Gastroesophageal sphincter (tissue), 3 donors: Measurements from ENCODE around the gene SIVA1.

ENCODE experiments used
- POLR2AphosphoS5 ChIP-seq: sonication (generic); formaldehyde crosslinking; IDR thresholded peaks from one replicate; pipeline ENCODE4 v1.6.1; 2017; ENCODE audit warnings: antibody characterized with exemption
- TF ChIP-seq, protein P1 (sequence below), 4 experiments: fragments of 200-600 bp in 2 of 4; fragments of 450-650 bp in 2 of 4; sonication (generic) in 1 of 4; IDR thresholded peaks; one replicate each; pipeline ENCODE4 v1.5.1; 2017 to 2019; ENCODE audit warnings: antibody characterized with exemption in 4 of 4, mild to moderate bottlenecking in 2 of 4, moderate library complexity in 2 of 4

DNA sequence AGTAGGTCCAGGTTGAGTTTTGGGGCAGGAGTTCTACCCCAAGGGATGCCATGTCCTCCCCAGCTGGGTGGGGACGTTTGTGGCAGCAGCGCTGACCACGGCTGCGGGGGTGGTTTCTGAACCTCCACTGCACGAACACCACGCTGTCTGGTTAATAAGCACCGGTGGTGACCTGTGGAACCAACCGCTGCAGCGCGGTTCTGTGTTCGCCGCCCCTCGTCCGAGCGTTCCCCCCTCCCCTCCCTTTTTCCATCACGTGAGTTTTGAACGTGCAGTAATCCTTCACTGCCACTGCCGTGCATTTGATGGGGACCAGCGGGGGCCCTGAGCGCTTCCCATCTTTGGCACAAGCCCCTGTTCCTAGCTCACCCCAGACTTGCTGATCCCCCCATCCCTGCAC is 35.3 kb upstream of the SIVA1 start:
- TF ChIP-seq, protein P1, sequence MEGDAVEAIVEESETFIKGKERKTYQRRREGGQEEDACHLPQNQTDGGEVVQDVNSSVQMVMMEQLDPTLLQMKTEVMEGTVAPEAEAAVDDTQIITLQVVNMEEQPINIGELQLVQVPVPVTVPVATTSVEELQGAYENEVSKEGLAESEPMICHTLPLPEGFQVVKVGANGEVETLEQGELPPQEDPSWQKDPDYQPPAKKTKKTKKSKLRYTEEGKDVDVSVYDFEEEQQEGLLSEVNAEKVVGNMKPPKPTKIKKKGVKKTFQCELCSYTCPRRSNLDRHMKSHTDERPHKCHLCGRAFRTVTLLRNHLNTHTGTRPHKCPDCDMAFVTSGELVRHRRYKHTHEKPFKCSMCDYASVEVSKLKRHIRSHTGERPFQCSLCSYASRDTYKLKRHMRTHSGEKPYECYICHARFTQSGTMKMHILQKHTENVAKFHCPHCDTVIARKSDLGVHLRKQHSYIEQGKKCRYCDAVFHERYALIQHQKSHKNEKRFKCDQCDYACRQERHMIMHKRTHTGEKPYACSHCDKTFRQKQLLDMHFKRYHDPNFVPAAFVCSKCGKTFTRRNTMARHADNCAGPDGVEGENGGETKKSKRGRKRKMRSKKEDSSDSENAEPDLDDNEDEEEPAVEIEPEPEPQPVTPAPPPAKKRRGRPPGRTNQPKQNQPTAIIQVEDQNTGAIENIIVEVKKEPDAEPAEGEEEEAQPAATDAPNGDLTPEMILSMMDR (IDR thresholded peaks at IDR 0.05): no peak
- TF ChIP-seq POLR2AphosphoS5: no peak
